PC-9 (cell line): ENCODE results near the gene NLGN1. TPM values are rescaled to one million over a fixed set of nuclear protein-coding genes. Genes with fewer than 3 reads are reported as not detected.

Experiments used
- BruUV-seq: library from RNA; stranded (reverse); fragments of 400-500 nt; replicated peaks from 2 replicates; lab custom pipeline; 2021; lab: Mats Ljungman, UMichigan
- CTCF ChIA-PET: fragments of 300-600 bp; sonication (Branson Sonifier 250); formaldehyde crosslinking; loops from one replicate; lab custom pipeline; 2022; ENCODE audit warnings: antibody characterized with exemption; lab: Charles Lee
- POLR2A ChIA-PET: fragments of 300-600 bp; sonication (Branson Sonifier 250); formaldehyde crosslinking; loops from one replicate; lab custom pipeline; 2022; ENCODE audit warnings: antibody characterized with exemption; ENCODE audit not compliant: unreplicated experiment; lab: Charles Lee
- DNase-seq, 2 experiments: peaks; one replicate each; pipeline versions ENCODE4 v3.0.0 to v3.0.0-alpha.2; 2015 to 2022; ENCODE audit warnings: mixed read lengths in 1 of 2
- H2AFZ ChIP-seq: fragments of 200-600 bp; sonication (generic); 2 replicates; pipeline ENCODE4 v1.8.1; 2017; ENCODE audit warnings: antibody characterized with exemption
- H3F3A ChIP-seq: fragments of 200-600 bp; sonication (generic); 2 replicates; pipeline ENCODE4 v1.8.1; 2017; ENCODE audit warnings: antibody characterized with exemption, mild to moderate bottlenecking, low read depth; ENCODE audit not compliant: insufficient read depth
- H3K27ac ChIP-seq: fragments of 200-600 bp; sonication (generic); 2 replicates; pipeline ENCODE4 v1.6.1; 2016; ENCODE audit warnings: mixed run types
- H3K27me3 ChIP-seq: fragments of 200-600 bp; sonication (generic); 2 replicates; pipeline ENCODE4 v1.6.1; 2016; ENCODE audit warnings: low read depth, mixed run types; ENCODE audit not compliant: insufficient read depth
- H3K36me3 ChIP-seq: fragments of 200-600 bp; sonication (generic); 2 replicates; pipeline ENCODE4 v1.6.1; 2016; ENCODE audit warnings: low read depth, mixed run types
- H3K4me1 ChIP-seq: fragments of 200-600 bp; sonication (generic); replicated peaks from 2 replicates; pipeline ENCODE4 v1.6.1; 2016; ENCODE audit warnings: mixed run types; ENCODE audit not compliant: insufficient read depth
- H3K4me2 ChIP-seq: fragments of 200-600 bp; sonication (generic); 2 replicates; pipeline ENCODE4 v1.6.1; 2017; ENCODE audit warnings: mixed run types
- H3K4me3 ChIP-seq: fragments of 200-600 bp; sonication (generic); 2 replicates; pipeline ENCODE4 v1.6.1; 2016; ENCODE audit warnings: mixed run types
- H3K79me2 ChIP-seq: fragments of 200-600 bp; sonication (generic); 2 replicates; pipeline ENCODE4 v1.6.1; 2017; ENCODE audit warnings: low read depth, mixed run types
- H3K9me2 ChIP-seq: fragments of 200-600 bp; sonication (generic); 2 replicates; pipeline ENCODE4 v1.8.1; 2017; ENCODE audit warnings: mild to moderate bottlenecking; ENCODE audit not compliant: insufficient read depth
- H3K9me3 ChIP-seq: fragments of 200-600 bp; sonication (generic); 2 replicates; pipeline ENCODE4 v1.8.1; 2016; ENCODE audit warnings: low read depth; ENCODE audit not compliant: insufficient read depth
- H4K20me1 ChIP-seq: fragments of 200-600 bp; sonication (generic); 2 replicates; pipeline ENCODE4 v1.8.1; 2017; ENCODE audit not compliant: insufficient read depth
- EZH2 ChIP-seq: fragments of 200-600 bp; sonication (generic); IDR thresholded peaks from 2 replicates; pipeline ENCODE4 v1.8.0; 2017; ENCODE audit warnings: antibody characterized with exemption, low read depth
- intact Hi-C: fragments of 100-400 bp; cut with micrococcal nuclease; formaldehyde crosslinking; loops from one replicate; pipeline ENCODE4 v1.10.0; 2022; ENCODE audit not compliant: unreplicated experiment
- total RNA-seq: library from RNA; stranded (reverse); gene quantifications from 2 replicates; pipeline ENCODE4 v1.2.3, GENCODE V29; 2021
- TF ChIP-seq, protein P1 (sequence below): fragments of 200-600 bp; sonication (generic); conservative IDR thresholded peaks from 2 replicates; pipeline ENCODE4 v1.6.1; 2017; ENCODE audit warnings: mixed run types, antibody characterized with exemption, mild to moderate bottlenecking, moderate library complexity

NLGN1 gene
- total RNA-seq, 1 experiment from 2014 or later, result 1.4 TPM

DNA sequence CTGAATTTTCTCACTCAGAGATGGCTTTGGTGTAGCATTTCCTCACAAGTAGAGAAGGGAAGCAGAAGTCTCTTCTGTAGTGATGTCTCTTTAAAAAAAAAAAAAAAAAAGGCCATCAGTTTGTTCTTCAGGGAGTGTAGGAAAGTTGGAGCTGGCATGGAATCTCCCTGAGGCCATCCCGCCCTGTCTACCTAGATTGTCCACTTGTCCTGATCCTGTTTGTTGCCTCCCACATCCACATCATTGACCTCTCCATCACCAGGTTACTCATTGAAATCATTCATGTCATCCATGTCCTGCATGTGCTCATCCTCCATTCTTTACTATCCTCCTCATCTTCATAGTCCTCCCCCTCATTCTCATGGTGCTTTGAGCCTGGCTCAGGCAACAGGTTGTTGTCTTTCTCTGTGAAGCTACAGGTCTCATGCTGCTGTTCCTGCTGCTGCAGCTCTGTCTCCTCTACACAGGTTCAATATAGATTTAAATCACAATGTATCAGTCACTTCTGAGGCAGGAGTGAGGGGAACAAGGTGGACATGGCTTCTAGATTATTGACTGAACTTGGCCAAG lies 905.3 kb downstream of the NLGN1 start:
- Histone ChIP-seq H3K4me2 (no peak overlapping the region), H3K36me3 (no peaks in the 10 kb centered on the region), H3K27me3 (no peaks in the 10 kb centered on the region), H4K20me1 (no peaks in the 10 kb centered on the region), H3K4me3 (no peak overlapping the region), H3K9me2 (no peaks in the 10 kb centered on the region), H3F3A (no peaks in the 10 kb centered on the region), H2AFZ (no peak overlapping the region), H3K9me3 (no peaks in the 10 kb centered on the region), H3K4me1 (no peaks in the 10 kb centered on the region), H3K27ac (no peak overlapping the region), H3K79me2 (no peaks in the 10 kb centered on the region)
- TF ChIP-seq, protein P1, sequence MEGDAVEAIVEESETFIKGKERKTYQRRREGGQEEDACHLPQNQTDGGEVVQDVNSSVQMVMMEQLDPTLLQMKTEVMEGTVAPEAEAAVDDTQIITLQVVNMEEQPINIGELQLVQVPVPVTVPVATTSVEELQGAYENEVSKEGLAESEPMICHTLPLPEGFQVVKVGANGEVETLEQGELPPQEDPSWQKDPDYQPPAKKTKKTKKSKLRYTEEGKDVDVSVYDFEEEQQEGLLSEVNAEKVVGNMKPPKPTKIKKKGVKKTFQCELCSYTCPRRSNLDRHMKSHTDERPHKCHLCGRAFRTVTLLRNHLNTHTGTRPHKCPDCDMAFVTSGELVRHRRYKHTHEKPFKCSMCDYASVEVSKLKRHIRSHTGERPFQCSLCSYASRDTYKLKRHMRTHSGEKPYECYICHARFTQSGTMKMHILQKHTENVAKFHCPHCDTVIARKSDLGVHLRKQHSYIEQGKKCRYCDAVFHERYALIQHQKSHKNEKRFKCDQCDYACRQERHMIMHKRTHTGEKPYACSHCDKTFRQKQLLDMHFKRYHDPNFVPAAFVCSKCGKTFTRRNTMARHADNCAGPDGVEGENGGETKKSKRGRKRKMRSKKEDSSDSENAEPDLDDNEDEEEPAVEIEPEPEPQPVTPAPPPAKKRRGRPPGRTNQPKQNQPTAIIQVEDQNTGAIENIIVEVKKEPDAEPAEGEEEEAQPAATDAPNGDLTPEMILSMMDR, result no peak
- TF ChIP-seq EZH2, result no peak
- no TSS peak for BruUV-seq
- DNase-seq, result no peak
- intact Hi-C loops, result no loop called here
- POLR2A ChIA-PET, result no interaction called here
- CTCF ChIA-PET, result no interaction called here

DNA sequence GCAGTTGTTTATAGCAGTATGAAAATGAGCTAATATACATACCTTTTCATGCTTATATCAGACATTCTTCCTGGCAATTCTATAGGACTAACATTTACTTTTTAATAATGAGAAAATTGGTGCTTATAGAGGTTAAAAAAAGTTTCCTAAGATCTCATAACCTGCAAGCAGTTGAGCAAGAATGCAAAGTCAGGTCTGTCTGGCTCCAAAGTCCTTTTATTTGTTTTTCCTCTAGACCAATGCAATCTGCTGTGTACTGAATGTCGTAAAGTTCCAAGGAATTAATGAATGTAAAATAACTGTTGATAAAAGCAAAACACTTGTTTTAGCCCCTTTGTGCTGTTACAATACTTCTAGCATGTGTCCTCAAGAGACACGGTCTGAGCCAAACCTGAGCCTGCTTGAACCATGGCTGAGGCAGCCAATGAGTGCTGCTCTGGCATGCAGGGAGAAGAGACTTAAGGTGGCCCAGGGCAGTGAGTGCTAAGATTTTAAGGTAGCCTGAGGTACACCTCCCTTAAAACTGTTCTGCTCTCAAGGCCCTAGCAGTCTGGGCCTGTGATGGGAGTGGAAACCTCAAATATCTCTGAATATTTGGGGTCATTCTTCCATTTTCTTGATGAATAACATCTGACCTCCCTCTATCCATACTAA lies 906.5 kb downstream of the NLGN1 start:
- no peak for DNase-seq
- Histone ChIP-seq H3K4me3 (no peak overlapping the region), H3K9me2 (no peaks in the 10 kb centered on the region), H3K4me2 (no peak overlapping the region), H2AFZ (no peak overlapping the region), H4K20me1 (no peaks in the 10 kb centered on the region), H3K4me1 (no peaks in the 10 kb centered on the region), H3F3A (no peaks in the 10 kb centered on the region), H3K79me2 (no peaks in the 10 kb centered on the region), H3K36me3 (no peaks in the 10 kb centered on the region), H3K27ac (no peak overlapping the region), H3K27me3 (no peaks in the 10 kb centered on the region), H3K9me3 (no peaks in the 10 kb centered on the region)
- intact Hi-C loops, result no loop called here
- POLR2A ChIA-PET, result no interaction called here
- BruUV-seq, result no TSS peak
- TF ChIP-seq, protein P1, result no peak
- no peak for TF ChIP-seq EZH2
- CTCF ChIA-PET, result no interaction called here

DNA sequence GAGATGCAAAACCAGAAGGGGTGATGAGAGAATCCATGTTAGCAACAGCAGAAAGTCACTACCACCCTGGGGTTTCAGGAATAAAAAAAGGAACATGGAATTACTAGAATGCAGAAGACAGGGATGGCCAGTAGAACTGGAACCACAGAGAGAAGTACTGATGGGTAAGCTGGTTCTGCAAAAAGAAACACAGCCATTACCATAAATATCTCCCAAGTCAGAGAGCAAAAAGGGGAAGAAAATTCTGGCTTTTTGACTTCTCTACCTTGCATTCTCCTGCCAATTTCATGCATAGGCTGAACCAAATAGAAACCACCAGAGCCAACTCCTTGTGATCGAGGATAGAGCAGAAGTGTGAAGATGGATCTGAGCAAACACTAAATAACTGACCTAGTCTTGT lies 911.2 kb downstream of the NLGN1 start:
- Histone ChIP-seq H3K79me2 (no peaks in the 10 kb centered on the region), H3K4me1 (no peaks in the 10 kb centered on the region), H3K27me3 (no peaks in the 10 kb centered on the region), H3K27ac (no peak overlapping the region), H3K36me3 (no peaks in the 10 kb centered on the region), H3K9me3 (no peaks in the 10 kb centered on the region), H3K4me2 (no peak overlapping the region), H4K20me1 (no peaks in the 10 kb centered on the region), H3F3A (no peaks in the 10 kb centered on the region), H3K9me2 (peaks cover 3% of the 10 kb centered on the region; the same call in 1 of the 2 replicates), H3K4me3 (no peak overlapping the region), H2AFZ (no peak overlapping the region)
- no TSS peak for BruUV-seq
- CTCF ChIA-PET, result no interaction called here
- POLR2A ChIA-PET, result no interaction called here
- intact Hi-C loops, result no loop called here
- no peak for DNase-seq
- TF ChIP-seq EZH2, result no peak
- TF ChIP-seq, protein P1, result no peak
